Cardiac muscle cell (in vitro differentiated cells and primary cell): ENCODE results near the gene PCDHGA10. TPM values are rescaled to one million over a fixed set of nuclear protein-coding genes. Genes with fewer than 3 reads are reported as not detected.
"Not testable (repeated sequence)": the region's sequence is repeated elsewhere in the genome, so short reads cannot be mapped to it uniquely, and the experiment has no call there.

Experiments
- DNase-seq, 2 donors: peaks; one replicate each; pipeline versions ENCODE4 v3.0.0 to v3.0.0-alpha.2; 2010 to 2017; ENCODE audit warnings: low read depth in 1 of 2, low spot score in 1 of 2
- H3K27ac ChIP-seq: fragments of 200-600 bp; sonication (generic); 2 replicates; pipeline ENCODE4 v1.5.1; 2016
- H3K27me3 ChIP-seq: fragments of 200-600 bp; sonication (generic); 2 replicates; pipeline ENCODE4 v1.6.0; 2016; ENCODE audit warnings: control low read depth
- H3K36me3 ChIP-seq: fragments of 200-600 bp; sonication (generic); 2 replicates; pipeline ENCODE4 v1.5.1; 2016; ENCODE audit warnings: control low read depth
- H3K4me1 ChIP-seq: fragments of 200-600 bp; sonication (generic); 2 replicates; pipeline ENCODE4 v1.8.1; 2017; ENCODE audit warnings: low read depth, mild to moderate bottlenecking, mixed run types
- H3K4me3 ChIP-seq: fragments of 200-600 bp; sonication (generic); 2 replicates; pipeline ENCODE4 v1.5.1; 2016; ENCODE audit warnings: mild to moderate bottlenecking
- H3K9me3 ChIP-seq: fragments of 200-600 bp; sonication (generic); 2 replicates; pipeline ENCODE4 v1.5.1; 2017; ENCODE audit warnings: low read depth, mild to moderate bottlenecking, control low read depth
- CTCF ChIP-seq: IDR thresholded peaks from 2 replicates; pipeline ENCODE4 v1.5.1; 2012; ENCODE audit warnings: low read depth, mild to moderate bottlenecking, low read length
- polyA plus RNA-seq: library from polyadenylated mRNA; unstranded; fragments of >200 nt; fragmentation: Nextera tagmentation; extraction: Ambion mirVana; gene quantifications from 2 replicates; pipeline ENCODE4 v1.2.1, GENCODE V29; 2016
- total RNA-seq: library from RNA; depleted of rRNA; stranded (reverse); fragments of >200 nt; gene quantifications from 2 replicates; pipeline ENCODE4 v1.2.3, GENCODE V29; 2016

Gene PCDHGA10
- total and polyA plus RNA-seq, 2 experiments from 2014 or later, result 1.4 to 7.3 TPM

GRCh38 chr5:141409598-141410306 lies 3.0 kb upstream of the PCDHGA10 start:
- Histone ChIP-seq H3K4me3 (no peak overlapping the region), H3K4me1 (peaks cover 4% of the 10 kb centered on the region), H3K27ac (no peak overlapping the region), H3K36me3 (no peaks in the 10 kb centered on the region), H3K9me3 (peaks cover 8% of the 10 kb centered on the region), H3K27me3 (no peaks in the 10 kb centered on the region)
- no peak for DNase-seq
- no peak for TF ChIP-seq CTCF

GRCh38 chr5:141411575-141411974 lies 1.2 kb upstream of the PCDHGA10 start:
- H3K36me3 ChIP-seq, result no peaks in the 10 kb centered on the region
- no peak for DNase-seq
- H3K27me3 ChIP-seq, result no peaks in the 10 kb centered on the region
- H3K27ac ChIP-seq, result no peak overlapping the region
- H3K4me3 ChIP-seq, result no peak overlapping the region
- H3K4me1 ChIP-seq, result peaks cover 4% of the 10 kb centered on the region
- H3K9me3 ChIP-seq, result peaks cover 8% of the 10 kb centered on the region
- TF ChIP-seq CTCF, result no peak

- peaks cover 12% of the 10 kb centered on the region for H3K9me3 ChIP-seq
- TF ChIP-seq CTCF, result no peak
- H3K27me3 ChIP-seq, result no peaks in the 10 kb centered on the region
- peak overlapping the region; percentile 56 for H3K4me3 ChIP-seq
- no peaks in the 10 kb centered on the region for H3K36me3 ChIP-seq
- DNase-seq, result no peak
- no peak overlapping the region for H3K27ac ChIP-seq
- H3K4me1 ChIP-seq, result peaks cover 4% of the 10 kb centered on the region
These were observed 818 bp downstream of the PCDHGA10 start for GRCh38 chr5:141413540-141414069.

GRCh38 chr5:141414548-141415274 lies 1.9 kb downstream of the PCDHGA10 start:
- H3K4me3 ChIP-seq, DNase-seq, H3K36me3 ChIP-seq, H3K27ac ChIP-seq, H3K4me1 ChIP-seq, H3K27me3 ChIP-seq: not testable (repeated sequence)
- H3K9me3 ChIP-seq, result peaks cover 16% of the 10 kb centered on the region

- not testable (repeated sequence) for H3K4me3 ChIP-seq, H3K4me1 ChIP-seq, H3K27ac ChIP-seq, DNase-seq, H3K27me3 ChIP-seq, H3K36me3 ChIP-seq
- H3K9me3 ChIP-seq, result peaks cover 16% of the 10 kb centered on the region
These were observed 2.5 kb downstream of the PCDHGA10 start for GRCh38 chr5:141415275-141415618.

- DNase-seq, result peak; percentile 78 to 88
- not testable (repeated sequence) for H3K36me3 ChIP-seq, H3K4me1 ChIP-seq, H3K27me3 ChIP-seq
- H3K9me3 ChIP-seq, result peaks cover 22% of the 10 kb centered on the region
- H3K27ac ChIP-seq, result peak within 1 kb of the TSS; percentile 69
- peak; percentile 77 for TF ChIP-seq CTCF
- H3K4me3 ChIP-seq, result peak within 1 kb of the TSS; percentile 35
These were observed 4.8 kb downstream of the PCDHGA10 start, which contains the start of gene PCDHGB7 for GRCh38 chr5:141417494-141418172. PCDHGB7 (plus strand) TSS chr5:141417677; CDS start chr5:141417860, 183 bp downstream.
